ENCODE data around the gene DUSP7.

Gene DUSP7

GRCh38 chr3:52023860-52024764 is 32.3 kb downstream of the DUSP7 start:
- DNase-seq, result no peak

DNA sequence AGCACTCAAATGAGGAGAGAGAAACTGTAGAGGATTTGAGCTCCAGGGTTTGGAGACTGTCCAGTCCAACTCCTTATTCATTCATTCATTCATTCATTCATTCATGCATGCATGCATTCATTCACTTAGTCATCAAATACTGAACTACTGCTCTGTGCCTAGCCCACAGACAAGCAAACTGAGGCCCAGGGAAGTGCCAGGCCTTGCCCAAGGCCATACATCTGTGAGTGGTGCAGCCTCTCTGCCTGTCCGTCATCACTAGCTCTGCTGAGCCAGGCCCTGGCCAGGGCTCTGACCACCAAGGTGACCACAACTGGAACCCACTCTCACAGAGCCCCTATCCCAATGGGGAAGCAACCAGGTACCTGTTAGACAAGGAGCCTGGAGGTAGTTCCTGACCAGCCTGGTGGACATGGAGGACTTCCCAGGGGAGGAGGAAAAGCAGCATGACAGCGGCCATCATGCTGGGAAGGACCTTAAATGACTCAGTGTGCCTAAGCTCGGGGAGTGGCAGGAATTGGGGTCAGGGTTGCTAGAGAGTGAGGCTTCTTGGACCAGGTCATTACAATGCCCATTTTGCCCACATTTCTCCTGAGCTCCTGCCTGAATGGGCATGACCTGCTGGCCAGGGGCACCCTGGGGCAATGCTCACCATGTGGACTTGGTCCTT is 33.1 kb downstream of the DUSP7 start:
- no peak for DNase-seq

DNA sequence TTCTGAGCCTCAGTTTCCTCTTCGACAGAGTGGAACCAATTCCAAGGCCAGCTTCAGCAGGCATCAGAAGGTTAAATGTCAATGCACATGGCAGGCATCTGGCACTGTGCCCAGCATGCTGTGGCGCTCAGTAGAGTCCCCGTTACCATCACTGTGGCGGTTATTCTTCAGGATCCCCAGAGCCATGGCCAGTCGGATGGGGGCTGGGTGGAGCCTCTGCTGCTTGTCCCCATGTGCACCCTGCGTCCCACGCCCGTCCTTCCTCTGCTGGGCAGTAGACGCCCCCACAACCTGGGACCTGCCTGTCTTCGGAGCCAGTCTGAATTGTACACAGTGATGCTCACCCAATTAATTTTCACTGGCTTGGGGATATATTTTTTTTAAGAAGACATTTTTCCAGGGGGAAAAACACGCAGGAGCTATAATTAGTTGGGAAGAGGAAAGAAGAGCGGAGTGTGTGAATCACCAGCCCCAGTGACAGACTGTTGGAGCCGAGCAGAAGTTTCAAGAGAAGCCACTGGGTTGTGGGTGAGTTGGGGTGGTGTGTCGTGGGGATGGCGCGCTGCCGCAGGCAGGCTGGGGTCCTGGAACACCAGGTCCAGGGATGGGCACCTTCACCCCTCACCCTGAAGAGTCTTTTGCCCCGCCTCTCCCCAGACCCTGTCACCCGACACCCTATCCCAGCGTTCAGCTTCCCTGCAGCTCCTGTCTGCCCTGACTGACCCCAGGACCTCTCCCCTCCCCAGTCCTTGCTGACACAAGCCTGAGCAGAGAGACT is 33.9 kb downstream of the DUSP7 start:
- no peak for DNase-seq

DNA sequence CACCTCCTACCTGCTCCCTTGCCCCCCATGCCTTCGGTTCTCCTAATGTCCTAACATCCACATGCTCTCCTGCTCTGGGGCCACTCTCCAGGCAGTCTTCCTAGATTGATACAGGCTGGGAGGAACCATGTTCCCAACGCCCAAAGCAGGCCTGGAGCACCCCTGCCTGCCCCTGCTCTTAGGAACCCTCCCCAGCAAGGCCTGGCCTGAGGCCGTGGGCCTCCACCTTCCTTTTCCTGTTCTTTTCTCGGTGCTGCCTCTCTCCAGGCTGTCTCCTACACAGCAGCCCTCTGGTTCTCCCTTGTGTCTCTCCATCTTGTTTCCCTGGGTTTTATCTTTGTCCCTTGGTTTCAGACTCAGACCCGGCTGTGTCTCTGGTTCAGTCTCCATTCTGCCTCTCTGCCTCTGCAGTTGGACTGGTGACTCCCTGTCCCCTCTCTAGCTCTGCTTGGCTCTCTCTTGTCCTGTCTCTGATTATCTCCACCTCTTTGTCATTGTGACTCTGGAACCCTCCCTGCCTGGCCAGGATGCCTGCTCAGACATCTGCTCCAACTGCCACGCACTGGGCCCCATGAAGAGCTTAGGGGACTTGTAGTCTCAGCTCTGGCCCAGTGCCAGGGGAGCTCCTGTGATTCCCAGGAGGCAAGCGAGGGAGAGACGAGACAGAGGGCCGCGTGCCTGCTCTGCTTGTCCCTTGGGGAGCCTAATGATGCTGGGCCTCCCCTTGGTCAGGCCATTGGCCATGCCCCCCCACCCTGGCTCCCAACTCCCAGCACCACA is 34.7 kb downstream of the DUSP7 start:
- DNase-seq, result peak; percentile 84

DNA sequence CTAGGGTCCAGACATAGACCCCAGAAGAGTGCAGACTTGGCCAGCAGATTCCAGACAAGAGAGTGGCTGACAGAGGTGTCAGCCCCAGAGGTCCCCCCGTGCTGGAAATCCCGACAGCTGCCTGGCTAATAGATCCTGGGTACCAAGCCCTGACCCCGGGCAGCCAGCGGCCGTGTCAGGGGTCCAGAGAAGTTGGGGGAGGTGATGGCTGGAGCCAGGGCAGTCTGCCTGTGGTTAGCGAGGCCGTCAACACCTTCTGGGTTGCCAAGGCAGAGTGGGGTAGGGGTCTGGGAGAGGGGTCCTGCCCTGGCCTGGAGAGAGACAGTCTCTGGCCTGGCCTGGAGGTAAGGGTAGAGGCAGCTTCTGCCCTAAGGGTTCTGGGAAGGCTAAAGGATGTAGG is 35.6 kb downstream of the DUSP7 start:
- DNase-seq, result no peak

DNA sequence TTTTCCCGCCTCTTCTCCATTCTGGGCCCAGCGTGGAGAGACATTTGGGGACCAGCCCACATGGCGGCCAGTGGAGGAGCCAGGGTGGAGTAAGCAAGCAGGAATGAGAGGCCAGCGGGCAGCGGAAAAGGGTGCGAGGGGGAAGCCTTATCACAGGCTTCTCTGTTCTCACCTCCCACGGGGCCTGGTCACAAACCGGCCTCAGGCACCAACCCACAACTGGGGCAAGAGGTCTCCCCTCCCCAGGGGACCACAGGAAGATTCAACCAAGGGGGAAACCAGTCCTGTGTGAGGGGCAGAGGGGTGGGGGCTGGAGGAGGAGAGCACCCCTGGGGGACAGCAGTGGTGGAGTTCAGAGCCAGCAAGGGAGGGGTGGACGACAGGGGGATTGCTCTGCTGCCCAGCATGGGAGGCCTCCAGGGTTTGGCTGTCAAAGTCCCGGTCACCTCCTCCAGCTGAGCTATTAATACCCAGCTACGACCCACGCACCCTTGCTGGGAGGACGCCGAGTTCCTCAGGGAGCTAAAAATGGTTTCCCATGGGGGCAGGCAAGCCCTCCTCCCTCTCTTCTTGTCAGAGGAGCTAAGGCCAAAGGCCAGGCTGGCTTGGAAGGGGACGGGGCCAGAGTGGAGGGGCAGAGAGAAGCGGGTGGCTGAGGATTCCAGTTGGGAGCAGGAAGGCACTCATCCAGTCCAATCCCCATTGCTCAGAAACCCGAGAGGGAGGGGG is 36.9 kb downstream of the DUSP7 start:
- DNase-seq, result no peak

- no peak for DNase-seq
Observed at GRCh38 chr3:52018319-52019000, 37.9 kb downstream of the DUSP7 start.

DNA sequence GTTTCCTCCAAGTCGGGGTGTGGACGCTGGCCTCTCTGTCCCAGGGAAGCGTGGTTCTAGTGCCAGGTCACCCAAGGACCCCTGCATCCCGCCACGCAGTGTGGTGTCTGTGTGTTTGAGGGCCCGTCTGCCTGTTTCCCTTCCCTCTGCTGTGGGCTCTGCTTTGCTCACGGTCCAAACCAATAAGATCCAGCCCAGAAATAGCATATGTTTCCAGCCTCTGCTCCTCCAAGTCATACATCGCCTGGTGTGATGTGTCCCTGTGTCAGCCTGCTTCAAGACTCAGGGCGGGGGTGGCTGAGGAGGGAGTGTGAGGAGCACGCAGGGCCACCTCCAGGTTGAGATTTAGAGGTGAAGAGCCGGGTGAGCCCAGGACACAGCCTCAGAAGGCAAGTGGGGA is 38.8 kb downstream of the DUSP7 start:
- DNase-seq, result no peak

GRCh38 chr3:52015438-52016228 is 40.7 kb downstream of the DUSP7 start:
- DNase-seq, result no peak

- no peak for DNase-seq
Observed at GRCh38 chr3:52014613-52015012, 41.8 kb downstream of the DUSP7 start.

- DNase-seq, result no peak
Observed at GRCh38 chr3:52013802-52014598, 42.4 kb downstream of the DUSP7 start.

- DNase-seq, result no peak
Observed at GRCh38 chr3:52012699-52013098, 43.7 kb downstream of the DUSP7 start.

DNA sequence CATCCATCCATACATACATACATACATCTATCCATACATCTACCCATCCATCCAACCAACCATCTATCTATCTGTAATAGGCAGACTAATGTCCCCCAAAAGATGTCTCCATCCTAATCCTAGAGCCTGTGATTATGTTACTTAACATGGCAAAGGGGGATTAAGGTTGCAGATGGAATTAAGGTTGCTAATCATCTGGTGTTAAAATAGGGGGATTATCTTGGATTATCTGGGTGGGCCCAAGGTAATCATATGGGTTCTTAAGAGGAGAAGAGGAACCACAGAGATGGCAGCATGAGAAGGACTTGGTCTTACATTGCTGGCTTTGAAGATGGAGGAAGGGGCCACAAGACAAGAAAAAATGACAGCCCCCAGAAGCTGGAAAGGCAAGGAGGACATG is 45.9 kb downstream of the DUSP7 start:
- no peak for DNase-seq

DNA sequence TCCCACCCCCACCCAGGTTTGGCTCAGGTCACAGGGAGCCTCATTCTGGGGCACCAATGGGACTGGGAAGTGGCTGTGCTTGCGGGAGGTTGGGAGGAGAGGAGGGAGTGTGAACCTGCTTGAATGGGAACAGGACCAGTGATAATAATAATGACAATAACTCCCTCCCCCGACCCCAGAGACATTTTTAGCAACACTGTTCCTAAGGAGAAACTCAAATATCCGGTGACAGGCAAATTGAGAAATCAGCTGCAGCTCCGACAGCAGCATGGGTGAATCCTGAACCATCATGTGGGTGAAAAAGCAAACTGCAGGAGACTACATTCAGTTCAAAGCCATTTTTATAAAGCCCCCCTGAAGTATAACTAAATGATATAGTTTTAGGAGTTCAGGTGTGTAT is 49.1 kb downstream of the DUSP7 start:
- DNase-seq, result no peak

DNA sequence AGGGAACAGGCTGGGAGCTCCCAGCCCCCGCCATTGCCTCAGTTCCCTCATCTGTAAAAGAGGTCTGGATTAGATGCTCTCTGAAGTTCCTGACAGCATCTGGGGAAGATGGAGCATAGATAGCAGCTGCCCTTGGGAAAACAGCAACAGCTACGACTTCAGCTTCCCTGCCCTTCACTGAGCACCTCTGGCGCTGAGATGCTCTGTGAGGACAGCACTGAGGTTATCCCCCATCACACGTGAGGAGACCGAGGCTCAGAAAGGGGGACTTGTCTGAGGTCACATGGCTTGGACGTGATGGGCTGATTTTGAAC is 49.6 kb downstream of the DUSP7 start:
- DNase-seq, result no peak

GRCh38 chr3:52006017-52006819 is 50.2 kb downstream of the DUSP7 start:
- DNase-seq, result no peak

DNA sequence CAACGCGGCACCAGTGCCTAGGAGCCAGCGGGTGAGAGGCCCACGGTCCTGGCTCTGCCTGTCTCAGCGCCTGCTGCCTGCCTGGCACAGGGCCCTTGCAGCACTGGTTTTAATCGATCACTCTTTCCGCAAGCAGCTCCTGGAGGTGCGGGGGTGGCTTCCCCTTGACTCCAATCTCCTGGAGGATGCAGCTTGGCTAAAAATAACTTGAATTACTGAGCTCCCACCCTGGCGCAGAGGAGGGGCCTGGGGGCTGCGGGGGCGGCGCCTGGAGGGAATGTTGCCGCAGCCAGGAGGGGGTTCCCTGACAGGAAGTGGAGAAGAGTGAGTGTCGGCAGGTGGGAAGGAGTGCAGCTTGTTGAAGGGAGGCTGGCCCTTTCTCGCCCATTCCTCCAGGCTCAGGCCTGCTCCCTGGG is 50.8 kb downstream of the DUSP7 start:
- no peak for DNase-seq

DNA sequence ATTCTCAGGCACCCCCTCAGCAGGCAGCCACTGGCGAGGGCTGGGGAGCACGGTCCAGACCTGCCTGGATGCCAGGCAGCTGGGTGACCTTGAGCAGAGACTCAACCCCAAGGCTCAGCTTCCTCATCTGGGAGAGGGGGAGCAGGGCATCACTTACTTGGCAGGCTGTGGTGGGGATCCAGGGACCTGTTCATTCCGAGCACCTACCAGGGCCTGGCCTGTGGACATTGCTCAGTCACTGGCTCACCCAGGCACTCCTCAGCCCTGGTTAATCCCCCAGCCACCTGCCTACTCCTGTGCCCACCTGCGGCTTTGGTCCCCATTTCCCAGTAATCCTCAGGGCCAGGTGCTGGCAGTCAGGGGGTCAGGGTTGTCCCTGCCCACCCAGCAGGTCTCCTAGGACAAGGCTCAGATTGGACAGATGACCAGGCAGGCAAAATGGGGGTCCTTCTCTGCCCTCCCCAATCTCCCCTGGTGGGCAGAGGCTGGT is 51.4 kb downstream of the DUSP7 start:
- peak; percentile 41 for DNase-seq
